Measurements from ENCODE around the gene IGSF5.

The IGSF5 gene

DNA sequence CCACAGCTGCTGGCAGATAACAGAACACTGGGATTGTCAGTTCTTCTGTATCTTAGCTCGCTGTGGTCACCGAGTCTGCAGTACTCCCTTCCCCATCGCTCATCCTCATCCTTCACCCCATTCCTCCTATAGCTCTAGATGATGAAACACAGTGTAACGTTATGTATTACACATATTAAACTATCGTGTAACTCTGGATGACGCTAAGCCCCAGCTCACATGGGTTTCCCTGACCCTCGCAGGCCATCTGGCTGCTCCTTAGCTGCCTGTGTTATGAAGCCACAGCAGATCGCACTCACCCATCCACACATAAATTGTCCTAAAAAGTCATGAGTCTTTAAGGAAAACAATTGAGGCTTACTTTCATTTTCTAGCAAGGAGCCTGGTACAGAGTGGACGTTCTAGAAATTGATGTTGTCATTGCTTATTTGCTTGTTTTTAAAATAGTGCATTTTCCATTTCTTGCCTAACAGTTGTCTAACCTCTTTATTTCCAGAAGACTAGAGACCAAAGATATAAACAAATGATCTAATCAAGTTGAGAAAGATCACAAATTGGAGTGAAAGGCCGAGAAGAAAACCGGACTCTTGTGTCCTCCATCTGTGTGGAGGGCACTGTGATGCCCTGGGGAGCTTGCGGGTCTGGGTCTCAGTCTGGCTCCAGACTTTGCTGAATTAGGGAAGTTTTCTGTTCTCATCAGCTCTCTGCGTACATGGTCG, 97.9 kb downstream of the IGSF5 start:
- Histone ChIP-seq H3K4me1 (ENCODE audit: insufficient read depth, poor library complexity, severe bottlenecking) (no peaks in the 10 kb centered on the region), H3K27me3 (ENCODE audit: insufficient read depth, poor library complexity, severe bottlenecking) (peaks cover under 1% of the 10 kb centered on the region), H3K9me3 (ENCODE audit: severe bottlenecking) (no peaks in the 10 kb centered on the region), H3K4me3 (ENCODE audit: severe bottlenecking) (no peak overlapping the region), H3K27ac (ENCODE audit: poor library complexity, severe bottlenecking) (no peak overlapping the region), H3K36me3 (ENCODE audit: low read depth) (no peaks in the 10 kb centered on the region)
- TF ChIP-seq, protein P1, sequence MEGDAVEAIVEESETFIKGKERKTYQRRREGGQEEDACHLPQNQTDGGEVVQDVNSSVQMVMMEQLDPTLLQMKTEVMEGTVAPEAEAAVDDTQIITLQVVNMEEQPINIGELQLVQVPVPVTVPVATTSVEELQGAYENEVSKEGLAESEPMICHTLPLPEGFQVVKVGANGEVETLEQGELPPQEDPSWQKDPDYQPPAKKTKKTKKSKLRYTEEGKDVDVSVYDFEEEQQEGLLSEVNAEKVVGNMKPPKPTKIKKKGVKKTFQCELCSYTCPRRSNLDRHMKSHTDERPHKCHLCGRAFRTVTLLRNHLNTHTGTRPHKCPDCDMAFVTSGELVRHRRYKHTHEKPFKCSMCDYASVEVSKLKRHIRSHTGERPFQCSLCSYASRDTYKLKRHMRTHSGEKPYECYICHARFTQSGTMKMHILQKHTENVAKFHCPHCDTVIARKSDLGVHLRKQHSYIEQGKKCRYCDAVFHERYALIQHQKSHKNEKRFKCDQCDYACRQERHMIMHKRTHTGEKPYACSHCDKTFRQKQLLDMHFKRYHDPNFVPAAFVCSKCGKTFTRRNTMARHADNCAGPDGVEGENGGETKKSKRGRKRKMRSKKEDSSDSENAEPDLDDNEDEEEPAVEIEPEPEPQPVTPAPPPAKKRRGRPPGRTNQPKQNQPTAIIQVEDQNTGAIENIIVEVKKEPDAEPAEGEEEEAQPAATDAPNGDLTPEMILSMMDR (IDR thresholded peaks at IDR 0.05; ENCODE audit: poor library complexity, severe bottlenecking), result no peak
- DNase-seq (ENCODE audit: low spot score) (no peak), ATAC-seq (ENCODE audit: low read depth) (no peak)

DNA sequence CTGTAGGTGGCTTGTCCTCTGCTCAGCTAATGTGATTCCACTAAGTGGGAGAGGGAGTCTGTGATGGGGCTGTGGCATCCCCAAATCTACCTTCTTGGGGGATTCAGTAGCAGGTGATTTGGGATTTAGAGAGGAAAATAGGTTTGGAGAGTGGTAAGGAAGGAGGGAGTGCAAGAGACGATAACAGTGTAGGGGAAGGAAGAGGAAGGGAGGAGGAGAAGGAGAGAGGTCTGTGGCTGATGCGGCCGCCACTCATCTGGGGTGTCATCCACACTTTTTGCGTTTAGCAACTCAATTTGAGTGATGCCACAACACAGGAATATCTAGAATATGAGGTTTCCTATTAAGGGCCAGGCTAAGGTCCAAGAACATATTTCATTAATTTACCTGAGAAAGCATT, 98.5 kb downstream of the IGSF5 start:
- no peaks in the 10 kb centered on the region for H3K36me3 ChIP-seq (ENCODE audit: low read depth)
- no peaks in the 10 kb centered on the region for H3K9me3 ChIP-seq (ENCODE audit: severe bottlenecking)
- H3K27me3 ChIP-seq (ENCODE audit: insufficient read depth, poor library complexity, severe bottlenecking), result no peaks in the 10 kb centered on the region
- DNase-seq (ENCODE audit: low spot score) (no peak), ATAC-seq (ENCODE audit: low read depth) (no peak)
- no peak overlapping the region for H3K27ac ChIP-seq (ENCODE audit: poor library complexity, severe bottlenecking)
- H3K4me1 ChIP-seq (ENCODE audit: insufficient read depth, poor library complexity, severe bottlenecking), result no peaks in the 10 kb centered on the region
- TF ChIP-seq, protein P1 (IDR thresholded peaks at IDR 0.05; ENCODE audit: poor library complexity, severe bottlenecking), result no peak
- no peak overlapping the region for H3K4me3 ChIP-seq (ENCODE audit: severe bottlenecking)

DNA sequence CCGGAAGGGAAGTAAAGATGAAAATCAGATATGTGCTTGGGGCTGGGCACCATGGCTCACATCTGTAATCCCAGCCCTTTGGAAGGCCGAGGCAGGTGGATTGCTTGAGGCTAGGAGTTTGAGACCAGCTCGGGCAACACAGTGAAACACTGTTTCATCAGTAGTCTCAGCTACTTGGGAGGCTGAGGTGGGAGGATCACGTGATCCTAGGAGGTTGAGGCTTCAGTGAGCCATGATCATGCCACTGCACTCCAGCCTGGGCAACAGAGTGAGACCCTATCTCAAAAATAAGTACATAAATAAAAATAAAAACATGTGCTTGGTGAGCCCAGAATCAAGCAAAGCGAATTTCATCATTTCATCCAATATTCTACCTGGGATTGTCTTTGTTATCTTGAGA, 98.9 kb downstream of the IGSF5 start:
- no peaks in the 10 kb centered on the region for H3K4me1 ChIP-seq (ENCODE audit: insufficient read depth, poor library complexity, severe bottlenecking)
- H3K9me3 ChIP-seq (ENCODE audit: severe bottlenecking), result no peaks in the 10 kb centered on the region
- H3K36me3 ChIP-seq (ENCODE audit: low read depth), result no peaks in the 10 kb centered on the region
- H3K4me3 ChIP-seq (ENCODE audit: severe bottlenecking), result no peak overlapping the region
- H3K27ac ChIP-seq (ENCODE audit: poor library complexity, severe bottlenecking), result no peak overlapping the region
- ATAC-seq (ENCODE audit: low read depth) (no peak), DNase-seq (ENCODE audit: low spot score) (no peak)
- TF ChIP-seq, protein P1 (IDR thresholded peaks at IDR 0.05; ENCODE audit: poor library complexity, severe bottlenecking), result no peak
- no peaks in the 10 kb centered on the region for H3K27me3 ChIP-seq (ENCODE audit: insufficient read depth, poor library complexity, severe bottlenecking)

DNA sequence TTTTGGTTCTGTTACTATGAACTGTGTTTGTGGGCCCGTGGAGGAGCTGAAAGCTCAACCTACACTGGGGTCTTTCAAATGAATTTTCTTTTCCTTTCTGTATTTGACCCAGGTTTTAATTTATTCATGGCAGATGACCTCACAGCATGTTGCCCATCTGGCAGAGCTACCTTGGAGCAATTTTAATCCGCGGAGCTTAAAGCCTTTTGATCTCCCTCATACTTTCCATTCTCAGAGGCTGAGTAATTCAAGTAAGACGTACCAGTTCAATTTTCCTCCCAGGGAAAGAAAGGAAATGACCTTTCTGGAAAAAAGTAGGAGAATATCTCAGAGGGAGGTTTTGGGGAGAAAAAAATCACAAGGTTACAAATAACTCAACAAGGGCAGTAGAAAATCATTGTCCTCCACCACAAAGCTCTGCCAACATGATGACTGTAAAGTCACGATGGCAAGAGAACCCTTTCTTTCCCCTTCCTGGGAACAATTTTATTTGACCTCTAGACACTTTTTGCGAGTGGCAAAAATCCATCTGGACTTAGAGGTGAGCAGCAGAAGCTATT, 100.7 kb downstream of the IGSF5 start:
- H3K4me1 ChIP-seq (ENCODE audit: insufficient read depth, poor library complexity, severe bottlenecking), result no peaks in the 10 kb centered on the region
- TF ChIP-seq, protein P1 (IDR thresholded peaks at IDR 0.05; ENCODE audit: poor library complexity, severe bottlenecking), result no peak
- H3K27me3 ChIP-seq (ENCODE audit: insufficient read depth, poor library complexity, severe bottlenecking), result no peaks in the 10 kb centered on the region
- H3K9me3 ChIP-seq (ENCODE audit: severe bottlenecking), result no peaks in the 10 kb centered on the region
- H3K36me3 ChIP-seq (ENCODE audit: low read depth), result no peaks in the 10 kb centered on the region
- H3K4me3 ChIP-seq (ENCODE audit: severe bottlenecking), result no peak overlapping the region
- peak overlapping the region; percentile 29 for H3K27ac ChIP-seq (ENCODE audit: poor library complexity, severe bottlenecking)
- DNase-seq (ENCODE audit: low spot score) (no peak), ATAC-seq (ENCODE audit: low read depth) (peak; percentile 79)

DNA sequence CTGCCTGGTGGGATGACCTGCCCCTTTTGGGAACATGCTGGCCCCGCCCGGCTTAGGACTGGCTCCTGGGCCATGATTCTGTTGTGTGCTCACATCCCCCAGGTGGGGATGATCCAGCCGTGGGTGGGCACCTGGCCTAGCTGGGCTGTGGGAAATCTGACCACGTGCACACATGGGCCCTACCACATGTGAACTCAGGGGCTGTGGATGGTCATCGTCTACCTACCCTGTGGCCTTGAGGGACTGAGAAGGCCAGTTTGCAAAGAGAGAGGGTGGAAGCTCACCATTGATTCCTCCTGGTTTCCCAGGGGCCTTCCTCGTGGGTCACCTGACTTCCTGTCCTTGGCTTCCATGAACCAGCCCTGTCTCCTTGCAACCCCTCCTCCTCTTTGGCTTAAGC, 102.9 kb downstream of the IGSF5 start:
- Histone ChIP-seq H3K9me3 (ENCODE audit: severe bottlenecking) (no peaks in the 10 kb centered on the region), H3K27ac (ENCODE audit: poor library complexity, severe bottlenecking) (no peak overlapping the region), H3K4me3 (ENCODE audit: severe bottlenecking) (no peak overlapping the region), H3K4me1 (ENCODE audit: insufficient read depth, poor library complexity, severe bottlenecking) (no peaks in the 10 kb centered on the region), H3K36me3 (ENCODE audit: low read depth) (no peaks in the 10 kb centered on the region), H3K27me3 (ENCODE audit: insufficient read depth, poor library complexity, severe bottlenecking) (no peaks in the 10 kb centered on the region)
- no peak for ATAC-seq (ENCODE audit: low read depth)
- DNase-seq (ENCODE audit: low spot score), result no peak
- TF ChIP-seq, protein P1 (IDR thresholded peaks at IDR 0.05; ENCODE audit: poor library complexity, severe bottlenecking), result no peak

All from RWPE2 (cell line).